Fibroblast of pulmonary artery (primary cell): ENCODE measurements around the gene ZNF878.

ENCODE experiments used
- DNase-seq: peaks from one replicate; pipeline ENCODE4 v3.0.0-alpha.2; 2010; ENCODE audit warnings: low read depth
- H3K4me3 ChIP-seq: replicated peaks from 2 replicates; pipeline ENCODE4 v1.5.1; 2011; ENCODE audit warnings: low read depth, mild to moderate bottlenecking, control low read depth, low read length, moderate library complexity
- TF ChIP-seq, protein P1 (sequence below): IDR thresholded peaks from 2 replicates; pipeline ENCODE4 v1.5.1; 2011; ENCODE audit warnings: mild to moderate bottlenecking, control low read depth, low read length, inconsistent platforms; ENCODE audit errors: missing control alignments

Gene ZNF878

DNA sequence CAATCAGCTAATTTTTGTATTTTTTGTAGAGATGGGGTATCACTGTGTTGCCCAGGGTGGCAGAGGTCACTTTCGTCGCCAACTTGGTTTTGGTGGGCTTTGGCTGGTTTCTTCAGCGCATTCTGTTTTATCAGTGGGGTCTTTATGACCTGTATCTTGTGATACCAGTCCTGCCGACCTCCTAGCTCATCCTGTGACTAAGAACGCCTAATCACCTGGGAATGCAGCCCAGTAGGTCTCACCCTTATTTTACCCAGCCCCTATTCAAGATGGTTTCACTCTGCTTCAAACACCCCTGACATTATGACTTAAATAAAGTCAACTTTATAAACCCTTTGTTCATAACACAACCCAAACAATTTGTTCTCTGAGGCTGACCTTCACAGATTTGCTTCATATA is 3.0 kb upstream of the ZNF878 start:
- no peak overlapping the region for H3K4me3 ChIP-seq
- DNase-seq = no peak
- TF ChIP-seq, protein P1, sequence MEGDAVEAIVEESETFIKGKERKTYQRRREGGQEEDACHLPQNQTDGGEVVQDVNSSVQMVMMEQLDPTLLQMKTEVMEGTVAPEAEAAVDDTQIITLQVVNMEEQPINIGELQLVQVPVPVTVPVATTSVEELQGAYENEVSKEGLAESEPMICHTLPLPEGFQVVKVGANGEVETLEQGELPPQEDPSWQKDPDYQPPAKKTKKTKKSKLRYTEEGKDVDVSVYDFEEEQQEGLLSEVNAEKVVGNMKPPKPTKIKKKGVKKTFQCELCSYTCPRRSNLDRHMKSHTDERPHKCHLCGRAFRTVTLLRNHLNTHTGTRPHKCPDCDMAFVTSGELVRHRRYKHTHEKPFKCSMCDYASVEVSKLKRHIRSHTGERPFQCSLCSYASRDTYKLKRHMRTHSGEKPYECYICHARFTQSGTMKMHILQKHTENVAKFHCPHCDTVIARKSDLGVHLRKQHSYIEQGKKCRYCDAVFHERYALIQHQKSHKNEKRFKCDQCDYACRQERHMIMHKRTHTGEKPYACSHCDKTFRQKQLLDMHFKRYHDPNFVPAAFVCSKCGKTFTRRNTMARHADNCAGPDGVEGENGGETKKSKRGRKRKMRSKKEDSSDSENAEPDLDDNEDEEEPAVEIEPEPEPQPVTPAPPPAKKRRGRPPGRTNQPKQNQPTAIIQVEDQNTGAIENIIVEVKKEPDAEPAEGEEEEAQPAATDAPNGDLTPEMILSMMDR = no peak

- peak overlapping the region; percentile 72 for H3K4me3 ChIP-seq
- TF ChIP-seq, protein P1 = no peak
- no peak for DNase-seq
Observed at GRCh38 chr19:12052091-12052496, 667 bp downstream of the ZNF878 start.

DNA sequence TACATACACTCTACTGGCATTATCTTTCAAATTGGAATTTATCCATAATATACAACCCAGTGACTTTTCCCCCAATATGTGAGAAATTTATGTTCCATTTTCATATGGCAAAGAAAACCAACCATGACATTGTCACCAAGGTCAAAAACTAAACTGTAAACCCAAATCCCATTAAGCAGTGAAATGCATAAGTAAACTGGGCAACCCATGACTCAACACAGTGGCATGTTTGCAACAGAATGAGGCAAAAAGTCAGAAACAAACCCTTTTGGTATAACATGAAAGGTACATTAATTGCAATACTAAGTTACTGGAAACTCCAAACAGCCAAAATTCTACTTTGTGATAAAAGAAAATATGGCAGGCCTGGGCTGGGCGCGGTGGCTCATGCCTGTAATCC is 4.9 kb downstream of the ZNF878 start:
- TF ChIP-seq, protein P1 = no peak
- no peak overlapping the region for H3K4me3 ChIP-seq
- no peak for DNase-seq

DNA sequence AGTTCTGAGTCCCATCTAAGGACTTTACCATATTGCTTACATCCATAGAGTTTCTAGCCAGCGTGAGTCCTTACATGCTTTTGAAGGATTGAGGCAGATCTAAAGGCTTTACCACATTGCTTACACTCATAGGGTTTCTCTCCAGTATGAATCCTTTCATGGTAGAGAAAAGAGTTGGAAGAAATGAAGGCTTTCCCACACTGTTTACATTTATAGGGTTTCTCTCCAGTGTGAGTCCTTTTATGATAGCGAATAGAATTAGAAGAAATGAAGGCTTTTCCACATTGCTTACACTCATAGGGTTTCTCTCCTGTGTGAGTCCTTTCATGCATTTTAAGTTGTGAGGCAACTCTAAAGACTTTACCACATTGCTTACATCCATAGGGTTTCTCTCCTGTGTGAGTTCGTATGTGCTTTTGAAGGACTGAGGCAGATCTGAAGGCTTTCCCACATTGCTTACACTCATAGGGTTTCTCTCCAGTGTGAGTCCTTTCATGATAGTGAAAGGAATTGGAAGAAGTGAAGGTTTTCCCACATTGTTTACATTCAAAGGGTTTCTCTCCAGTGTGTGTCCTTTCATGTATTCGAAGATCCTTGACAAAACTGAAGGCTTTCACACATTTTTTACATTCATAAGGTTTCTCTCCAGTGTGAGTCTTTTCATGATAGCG is 8.9 kb downstream of the ZNF878 start:
- H3K4me3 ChIP-seq = no peak overlapping the region
- TF ChIP-seq, protein P1 = no peak
- no peak for DNase-seq

DNA sequence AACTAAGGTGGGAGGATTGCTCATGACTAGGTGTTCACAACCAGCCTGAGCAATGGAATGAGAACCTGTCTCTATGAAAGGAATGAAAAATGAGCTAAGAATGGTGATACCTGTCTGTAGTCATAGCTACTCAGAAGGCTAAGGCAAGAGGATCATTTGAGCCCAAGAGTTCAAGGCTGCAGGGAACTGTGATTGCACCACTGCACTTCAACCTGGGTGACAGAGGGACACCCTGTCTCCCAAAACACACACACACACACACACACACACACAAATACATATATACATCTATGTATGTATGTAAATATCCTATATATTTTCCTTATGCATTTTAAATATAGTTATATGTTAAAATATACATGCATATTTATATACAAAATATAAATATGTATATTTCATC is 9.9 kb downstream of the ZNF878 start:
- no peak overlapping the region for H3K4me3 ChIP-seq
- TF ChIP-seq, protein P1 = no peak
- DNase-seq = no peak

- TF ChIP-seq, protein P1 = no peak
Observed at GRCh38 chr19:12035220-12036172, 17.3 kb downstream of the ZNF878 start, which contains the start of gene ZNF433. TSS of gene ZNF433 (minus strand) at chr19:12035679. CDS start at chr19:12035539, 140 bp downstream.

More at GRCh38 chr19:12035220-12036172, 17.3 kb downstream of the ZNF878 start, which contains the start of gene ZNF433:
- H3K4me3 ChIP-seq = peak within 1 kb of the TSS; percentile 88
- DNase-seq = peak; percentile 82
